HL-60 (cell line): ENCODE measurements around the gene ALDH1A1.
"Not testable (repeated sequence)": the region's sequence is repeated elsewhere in the genome, so short reads cannot be mapped to it uniquely, and the experiment has no call there.

ENCODE experiments used
- DNase-seq, 2 experiments: peaks; one replicate each; pipeline ENCODE4 v3.0.0-alpha.2; 2010 to 2020; ENCODE audit warnings: low read depth in 1 of 2, low spot score in 1 of 2
- H3K27ac ChIP-seq: fragments of 250-450 bp; sonication (Bioruptor Pico); replicated peaks from 2 replicates; pipeline ENCODE4 v1.5.1; 2020; ENCODE audit warnings: mild to moderate bottlenecking, moderate library complexity
- H3K27me3 ChIP-seq: fragments of 250-450 bp; sonication (Bioruptor Pico); 2 replicates; pipeline ENCODE4 v1.5.1; 2021; ENCODE audit warnings: mild to moderate bottlenecking, moderate library complexity; ENCODE audit not compliant: insufficient read depth, poor library complexity, severe bottlenecking
- H3K4me3 ChIP-seq: replicated peaks from 2 replicates; pipeline ENCODE4 v1.5.1; 2011; ENCODE audit warnings: mild to moderate bottlenecking, control low read depth, low read length; ENCODE audit not compliant: insufficient read depth
- CTCF ChIP-seq: IDR thresholded peaks from one replicate; pipeline ENCODE4 v1.5.1; 2011; ENCODE audit warnings: low read length, control low read depth, inconsistent platforms; ENCODE audit not compliant: insufficient read depth
- GABPA ChIP-seq: IDR thresholded peaks from 2 replicates; pipeline ENCODE4 v1.6.1; 2012; ENCODE audit warnings: low read depth
- POLR2AphosphoS5 ChIP-seq: IDR thresholded peaks from 2 replicates; pipeline ENCODE4 v1.6.1; 2012; ENCODE audit warnings: low read depth
- SPI1 ChIP-seq: IDR thresholded peaks from 2 replicates; pipeline ENCODE4 v1.6.1; 2012; ENCODE audit warnings: low read depth, mild to moderate bottlenecking, borderline replicate concordance
- TF ChIP-seq, protein P1 (sequence below): IDR thresholded peaks from 2 replicates; pipeline ENCODE4 v1.6.1; 2012; ENCODE audit warnings: low read depth; ENCODE audit not compliant: insufficient replicate concordance

The ALDH1A1 gene

GRCh38 chr9:72863456-72864094, 89.3 kb downstream of the ALDH1A1 start:
- Histone ChIP-seq H3K27ac (no peak overlapping the region), H3K4me3 (no peak overlapping the region), H3K27me3 (no peaks in the 10 kb centered on the region)
- TF ChIP-seq POLR2AphosphoS5, result no peak
- TF ChIP-seq SPI1, result no peak
- no peak for TF ChIP-seq CTCF
- no peak for DNase-seq

- H3K4me3 ChIP-seq, H3K27me3 ChIP-seq, H3K27ac ChIP-seq, DNase-seq: not testable (repeated sequence)
Measured at GRCh38 chr9:72862788-72863187, 90.1 kb downstream of the ALDH1A1 start.

GRCh38 chr9:72858089-72858912, 94.6 kb downstream of the ALDH1A1 start:
- Histone ChIP-seq H3K27me3 (no peaks in the 10 kb centered on the region), H3K4me3 (no peak overlapping the region), H3K27ac (no peak overlapping the region)
- DNase-seq, result no peak
- TF ChIP-seq, protein P1, sequence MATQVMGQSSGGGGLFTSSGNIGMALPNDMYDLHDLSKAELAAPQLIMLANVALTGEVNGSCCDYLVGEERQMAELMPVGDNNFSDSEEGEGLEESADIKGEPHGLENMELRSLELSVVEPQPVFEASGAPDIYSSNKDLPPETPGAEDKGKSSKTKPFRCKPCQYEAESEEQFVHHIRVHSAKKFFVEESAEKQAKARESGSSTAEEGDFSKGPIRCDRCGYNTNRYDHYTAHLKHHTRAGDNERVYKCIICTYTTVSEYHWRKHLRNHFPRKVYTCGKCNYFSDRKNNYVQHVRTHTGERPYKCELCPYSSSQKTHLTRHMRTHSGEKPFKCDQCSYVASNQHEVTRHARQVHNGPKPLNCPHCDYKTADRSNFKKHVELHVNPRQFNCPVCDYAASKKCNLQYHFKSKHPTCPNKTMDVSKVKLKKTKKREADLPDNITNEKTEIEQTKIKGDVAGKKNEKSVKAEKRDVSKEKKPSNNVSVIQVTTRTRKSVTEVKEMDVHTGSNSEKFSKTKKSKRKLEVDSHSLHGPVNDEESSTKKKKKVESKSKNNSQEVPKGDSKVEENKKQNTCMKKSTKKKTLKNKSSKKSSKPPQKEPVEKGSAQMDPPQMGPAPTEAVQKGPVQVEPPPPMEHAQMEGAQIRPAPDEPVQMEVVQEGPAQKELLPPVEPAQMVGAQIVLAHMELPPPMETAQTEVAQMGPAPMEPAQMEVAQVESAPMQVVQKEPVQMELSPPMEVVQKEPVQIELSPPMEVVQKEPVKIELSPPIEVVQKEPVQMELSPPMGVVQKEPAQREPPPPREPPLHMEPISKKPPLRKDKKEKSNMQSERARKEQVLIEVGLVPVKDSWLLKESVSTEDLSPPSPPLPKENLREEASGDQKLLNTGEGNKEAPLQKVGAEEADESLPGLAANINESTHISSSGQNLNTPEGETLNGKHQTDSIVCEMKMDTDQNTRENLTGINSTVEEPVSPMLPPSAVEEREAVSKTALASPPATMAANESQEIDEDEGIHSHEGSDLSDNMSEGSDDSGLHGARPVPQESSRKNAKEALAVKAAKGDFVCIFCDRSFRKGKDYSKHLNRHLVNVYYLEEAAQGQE, result no peak
- TF ChIP-seq SPI1, result no peak
- TF ChIP-seq GABPA, result no peak
- TF ChIP-seq CTCF, result no peak
- TF ChIP-seq POLR2AphosphoS5, result no peak

DNA sequence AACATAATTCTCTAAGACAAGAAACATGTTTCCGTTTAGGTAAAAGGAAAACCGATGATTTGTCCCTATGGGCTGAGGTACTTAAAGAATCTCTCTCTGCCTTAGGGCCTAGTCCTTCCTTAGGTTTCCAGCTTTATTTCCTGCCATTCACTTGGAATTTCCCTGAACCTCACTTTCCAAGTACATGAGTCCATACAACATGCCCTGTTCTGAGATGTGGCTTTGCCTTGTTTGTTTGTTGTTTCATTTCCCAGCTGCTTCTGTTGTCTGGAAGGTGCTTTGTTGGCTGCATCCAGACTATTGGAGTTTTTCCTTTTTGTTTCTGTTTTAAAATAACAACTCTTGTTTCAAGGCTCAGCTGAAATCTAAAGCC, 95.2 kb downstream of the ALDH1A1 start:
- TF ChIP-seq CTCF, result no peak
- TF ChIP-seq SPI1, result no peak
- no peak for TF ChIP-seq GABPA
- DNase-seq, result no peak
- no peak overlapping the region for H3K4me3 ChIP-seq
- no peaks in the 10 kb centered on the region for H3K27me3 ChIP-seq
- no peak overlapping the region for H3K27ac ChIP-seq

GRCh38 chr9:72856972-72857623, 95.8 kb downstream of the ALDH1A1 start:
- no peak overlapping the region for H3K27ac ChIP-seq
- H3K27me3 ChIP-seq, result no peaks in the 10 kb centered on the region
- TF ChIP-seq GABPA, result no peak
- no peak overlapping the region for H3K4me3 ChIP-seq
- DNase-seq, result peak; percentile 6 to 23
